ENCODE data around the gene EFCAB10.

GRCh38 chr7:105587909-105588635 is 6.8 kb upstream of the EFCAB10 start:
- TF ChIP-seq CTCF (IDR thresholded peaks at IDR 0.05), result no peak
- no peak for TF ChIP-seq POLR2A (IDR thresholded peaks at IDR 0.05)
- no peak for TF ChIP-seq EP300 (IDR thresholded peaks at IDR 0.05)

Data from gastroesophageal sphincter (tissue), 3 donors.